HEK293T (cell line): ENCODE measurements around the gene GAK.
"Not testable (repeated sequence)": the region's sequence is repeated elsewhere in the genome, so short reads cannot be mapped to it uniquely, and the experiment has no call there.

ENCODE experiments used
- CTCF ChIA-PET: fragments of 350-600 bp; formaldehyde crosslinking; extraction: SDS; loops from one replicate; lab custom pipeline; 2021; ENCODE audit warnings: antibody characterized with exemption, inconsistent platforms; lab: Yijun Ruan, JAX
- POLR2A ChIA-PET: fragments of 350-600 bp; formaldehyde crosslinking; extraction: SDS; loops from one replicate; lab custom pipeline; 2020; ENCODE audit warnings: antibody characterized with exemption, inconsistent platforms; lab: Yijun Ruan, JAX
- DNase-seq: peaks from one replicate; pipeline ENCODE4 v3.0.0; 2012; ENCODE audit warnings: mixed read lengths; ENCODE audit errors: extremely low spot score
- ARNT ChIP-seq: fragments of 450-650 bp; IDR thresholded peaks from 2 replicates; pipeline ENCODE4 v1.6.1; 2017; ENCODE audit warnings: mild to moderate bottlenecking
- BHLHE40 ChIP-seq: fragments of 450-650 bp; IDR thresholded peaks from 2 replicates; pipeline ENCODE4 v1.6.1; 2016; ENCODE audit warnings: mild to moderate bottlenecking, moderate library complexity, borderline replicate concordance
- CTBP1 ChIP-seq: fragments of 450-650 bp; IDR thresholded peaks from 2 replicates; pipeline ENCODE4 v1.6.1; 2016; ENCODE audit warnings: borderline replicate concordance
- ELF4 ChIP-seq: fragments of 450-650 bp; IDR thresholded peaks from 2 replicates; pipeline ENCODE4 v1.6.1; 2017; ENCODE audit warnings: antibody characterized with exemption
- FOXA1 ChIP-seq: fragments of 450-650 bp; IDR thresholded peaks from 2 replicates; pipeline ENCODE4 v1.6.1; 2016; ENCODE audit warnings: mild to moderate bottlenecking
- FOXK2 ChIP-seq: fragments of 450-650 bp; IDR thresholded peaks from 2 replicates; pipeline ENCODE4 v1.6.1; 2016; ENCODE audit warnings: mild to moderate bottlenecking
- FOXM1 ChIP-seq: fragments of 450-650 bp; IDR thresholded peaks from 2 replicates; pipeline ENCODE4 v1.6.1; 2017; ENCODE audit warnings: mild to moderate bottlenecking, borderline replicate concordance
- HDGF ChIP-seq: fragments of 450-650 bp; IDR thresholded peaks from 2 replicates; pipeline ENCODE4 v1.6.1; 2017; ENCODE audit warnings: antibody characterized with exemption, borderline replicate concordance
- L3MBTL2 ChIP-seq: fragments of 450-650 bp; conservative IDR thresholded peaks from 2 replicates; pipeline ENCODE4 v1.6.1; 2016; ENCODE audit warnings: mild to moderate bottlenecking
- LEF1 ChIP-seq: fragments of 450-650 bp; IDR thresholded peaks from 2 replicates; pipeline ENCODE4 v1.6.1; 2017; ENCODE audit warnings: mild to moderate bottlenecking, borderline replicate concordance
- NFRKB ChIP-seq: fragments of 450-650 bp; IDR thresholded peaks from 2 replicates; pipeline ENCODE4 v1.6.1; 2016; ENCODE audit warnings: mild to moderate bottlenecking, moderate library complexity
- SP1 ChIP-seq: fragments of 450-650 bp; IDR thresholded peaks from 2 replicates; pipeline ENCODE4 v1.6.1; 2017
- SUZ12 ChIP-seq: fragments of 450-650 bp; IDR thresholded peaks from 2 replicates; pipeline ENCODE4 v1.6.1; 2016; ENCODE audit warnings: mild to moderate bottlenecking
- TARDBP ChIP-seq: fragments of 450-650 bp; IDR thresholded peaks from 2 replicates; pipeline ENCODE4 v1.6.1; 2016
- ZNF384 ChIP-seq: fragments of 450-650 bp; IDR thresholded peaks from 2 replicates; pipeline ENCODE4 v1.6.1; 2016
- TF ChIP-seq, protein P1 (sequence below): fragments of 450-650 bp; IDR thresholded peaks from 2 replicates; pipeline ENCODE4 v1.6.1; 2016

GAK gene

DNA sequence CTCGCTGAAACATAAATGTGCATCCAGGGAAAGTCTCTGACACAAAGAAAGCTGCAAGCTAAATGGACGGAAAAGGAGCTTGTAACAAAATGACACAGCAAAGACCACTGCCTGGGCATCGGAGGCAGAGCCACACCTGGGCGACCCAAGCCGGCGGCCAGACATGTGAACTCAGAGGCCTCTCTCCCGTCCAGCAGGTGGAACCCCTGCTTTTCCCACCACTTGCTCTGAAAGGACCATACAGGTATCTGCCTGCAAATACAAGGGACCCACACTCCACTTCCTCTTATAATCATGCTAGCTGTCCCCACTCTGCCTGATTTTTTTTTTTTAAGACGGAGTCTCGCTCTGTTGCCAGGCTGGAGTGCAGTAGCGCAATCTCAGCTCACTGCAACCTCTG lies 118.2 kb downstream of the GAK start:
- no peak for DNase-seq
- TF ChIP-seq TARDBP = no peak
- no peak for TF ChIP-seq NFRKB
- TF ChIP-seq HDGF = no peak
- ChIA-PET CTCF (no interaction called here), POLR2A (interaction anchor here (1.0 kb wide), 1 partner anchor 12 kb away, joined by 3 read pairs; the partner anchor contains the start of gene CPLX1)

GRCh38 chr4:808860-809570 lies 123.1 kb downstream of the GAK start:
- no peak for DNase-seq
- POLR2A ChIA-PET = no interaction called here

DNA sequence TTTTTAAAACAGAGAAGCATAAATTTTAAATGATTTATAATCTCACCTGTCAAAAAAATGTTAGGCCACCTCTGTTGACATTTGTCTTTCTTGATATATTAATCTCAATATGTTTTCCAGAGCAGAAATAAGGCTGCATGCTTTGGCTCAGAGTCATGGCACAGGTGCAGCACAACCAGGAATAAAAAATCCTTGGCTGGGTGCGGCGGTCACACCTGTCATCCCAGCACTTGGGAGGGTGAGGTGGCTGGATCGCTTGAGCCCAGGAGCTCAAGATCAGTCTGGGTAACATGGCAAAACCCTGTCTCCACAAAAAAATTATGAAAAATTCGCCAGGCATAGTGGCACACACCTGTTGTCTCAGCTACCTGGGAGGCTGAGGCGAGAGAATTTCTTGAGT lies 124.3 kb downstream of the GAK start:
- TF ChIP-seq ELF4 (no peak), FOXM1 (no peak), ARNT (no peak), TARDBP (no peak), BHLHE40 (no peak), FOXK2 (no peak)
- TF ChIP-seq, protein P1, sequence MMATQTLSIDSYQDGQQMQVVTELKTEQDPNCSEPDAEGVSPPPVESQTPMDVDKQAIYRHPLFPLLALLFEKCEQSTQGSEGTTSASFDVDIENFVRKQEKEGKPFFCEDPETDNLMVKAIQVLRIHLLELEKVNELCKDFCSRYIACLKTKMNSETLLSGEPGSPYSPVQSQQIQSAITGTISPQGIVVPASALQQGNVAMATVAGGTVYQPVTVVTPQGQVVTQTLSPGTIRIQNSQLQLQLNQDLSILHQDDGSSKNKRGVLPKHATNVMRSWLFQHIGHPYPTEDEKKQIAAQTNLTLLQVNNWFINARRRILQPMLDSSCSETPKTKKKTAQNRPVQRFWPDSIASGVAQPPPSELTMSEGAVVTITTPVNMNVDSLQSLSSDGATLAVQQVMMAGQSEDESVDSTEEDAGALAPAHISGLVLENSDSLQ = no peak
- ChIA-PET POLR2A (no interaction called here), CTCF (no interaction called here)
- DNase-seq = no peak

More at GRCh38 chr4:808860-809570, 123.1 kb downstream of the GAK start:
- TF ChIP-seq HDGF = no peak
- TF ChIP-seq NFRKB = no peak
- TF ChIP-seq TARDBP = no peak
- no peak for TF ChIP-seq FOXM1
- no peak for TF ChIP-seq FOXA1
- CTCF ChIA-PET = no interaction called here

DNA sequence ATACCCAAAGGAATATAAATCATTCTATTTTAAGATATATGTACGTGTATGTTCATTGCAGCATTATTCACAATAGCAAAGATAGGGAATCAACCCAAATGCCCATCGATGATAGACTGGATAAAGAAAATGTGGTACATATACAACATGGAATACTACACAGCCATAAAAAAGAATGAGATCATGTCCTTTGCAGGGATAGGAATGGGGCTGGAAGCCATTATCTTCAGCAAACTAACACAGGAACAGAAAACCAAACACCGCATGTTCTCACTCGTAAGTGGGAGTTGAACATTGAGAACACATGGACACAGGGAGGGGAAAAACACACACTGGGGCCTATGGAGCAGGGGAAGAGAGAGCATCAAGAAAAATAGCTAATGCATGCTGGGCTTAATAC lies 125.1 kb downstream of the GAK start:
- DNase-seq, POLR2A ChIA-PET, CTCF ChIA-PET: not testable (repeated sequence)

GRCh38 chr4:804804-805203 lies 127.3 kb downstream of the GAK start:
- TF ChIP-seq ELF4 (no peak), NFRKB (no peak), FOXA1 (no peak), LEF1 (no peak), ZNF384 (no peak), SP1 (no peak), BHLHE40 (no peak), FOXM1 (no peak), ARNT (no peak), SUZ12 (no peak), TARDBP (no peak), HDGF (no peak), CTBP1 (no peak)
- TF ChIP-seq, protein P1 = no peak
- POLR2A ChIA-PET = no interaction called here
- CTCF ChIA-PET = no interaction called here
- DNase-seq = no peak

DNA sequence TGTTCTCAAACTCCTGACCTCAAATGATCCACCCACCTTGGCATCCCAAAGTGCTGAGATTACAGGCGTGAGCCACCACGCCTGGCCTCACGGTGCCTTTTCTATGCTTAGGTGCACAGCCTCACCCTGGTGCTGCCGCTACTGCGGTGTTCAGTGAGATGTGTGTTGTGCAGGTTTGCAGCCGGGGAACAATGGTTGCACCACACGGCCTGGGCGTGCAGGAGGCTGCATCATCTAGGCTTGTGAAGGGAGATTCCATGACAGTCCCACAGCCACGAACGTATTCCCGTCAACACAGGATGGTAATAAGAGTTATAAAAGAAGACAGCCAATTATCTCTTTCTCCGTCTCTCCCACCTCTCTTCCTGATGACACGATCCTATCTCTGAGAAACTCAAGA lies 128.2 kb downstream of the GAK start:
- ChIA-PET POLR2A (no interaction called here), CTCF (no interaction called here)
- DNase-seq = no peak
- TF ChIP-seq ARNT (no peak), SP1 (no peak), CTBP1 (no peak), LEF1 (no peak), ELF4 (no peak), BHLHE40 (no peak), SUZ12 (no peak), FOXM1 (no peak), FOXA1 (no peak), TARDBP (no peak), FOXK2 (no peak), L3MBTL2 (no peak)

DNA sequence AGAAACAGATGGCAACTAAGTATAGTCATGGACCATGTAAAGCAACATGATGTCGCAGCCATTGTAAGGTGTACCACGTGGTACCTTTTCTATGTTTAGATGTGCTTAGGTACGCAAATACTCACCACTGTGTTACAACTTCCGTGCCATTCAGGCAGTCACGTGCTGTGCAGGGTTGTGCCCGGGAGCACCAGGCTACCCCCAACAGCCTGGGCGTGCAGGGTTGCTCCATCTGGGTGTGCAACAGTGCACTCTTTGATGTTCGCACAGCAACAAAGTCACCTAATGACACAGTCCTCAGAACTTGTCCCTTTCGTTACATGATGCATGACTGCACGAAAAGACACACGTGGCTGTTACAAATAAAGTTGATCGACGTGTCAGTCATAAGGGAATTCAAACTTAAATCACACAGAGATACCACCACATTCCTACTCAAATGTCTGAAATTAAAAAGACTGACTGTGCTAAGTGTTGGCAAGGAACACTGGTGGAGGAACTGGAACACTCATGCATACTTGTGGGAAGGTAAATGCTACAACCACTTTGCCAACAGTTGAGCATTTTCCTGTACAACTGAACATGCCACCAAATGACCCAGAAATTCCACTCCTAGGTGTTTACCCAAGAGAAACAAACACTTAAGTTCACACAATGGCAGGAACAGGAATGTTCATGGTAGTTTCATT lies 130.5 kb downstream of the GAK start:
- ChIA-PET POLR2A (no interaction called here), CTCF (no interaction called here)
- DNase-seq = no peak
- TF ChIP-seq BHLHE40 = no peak
- TF ChIP-seq ELF4 = no peak
- TF ChIP-seq L3MBTL2 = no peak
- no peak for TF ChIP-seq LEF1
- TF ChIP-seq FOXK2 = no peak
- TF ChIP-seq CTBP1 = no peak
- no peak for TF ChIP-seq NFRKB
- TF ChIP-seq TARDBP = no peak
- TF ChIP-seq FOXM1 = no peak
- no peak for TF ChIP-seq HDGF
- TF ChIP-seq, protein P1 = no peak
- no peak for TF ChIP-seq ARNT
- no peak for TF ChIP-seq ZNF384
- no peak for TF ChIP-seq FOXA1
- TF ChIP-seq SUZ12 = no peak
- TF ChIP-seq SP1 = no peak
